ENCODE measurements around the gene NPHP1. TPM values are rescaled to one million over a fixed set of nuclear protein-coding genes. Genes with fewer than 3 reads are reported as not detected.
"Not testable (repeated sequence)": the region's sequence is repeated elsewhere in the genome, so short reads cannot be mapped to it uniquely, and the experiment has no call there.

NPHP1 gene
- total RNA-seq, 4 donors from 2014 or later = 11.0 to 23.3 (median 12.8) TPM

- no peak for DNase-seq
- no peak for TF ChIP-seq POLR2A (IDR thresholded peaks at IDR 0.05)
- no peak for TF ChIP-seq CTCF (IDR thresholded peaks at IDR 0.05)
- intact Hi-C loops (cut with DNase I) = no loop called here
- Histone ChIP-seq H3K27ac (peak overlapping the region; percentile 0 to 14 (median 12)), H3K4me1 (peaks cover 12 to 15% of the 10 kb centered on the region in 2 donors), H3K9me3 (no peaks in the 10 kb centered on the region), H3K27me3 (no peaks in the 10 kb centered on the region), H3K36me3 (no peaks in the 10 kb centered on the region), H3K4me3 (replicated peaks in 1 of 3) (no peak overlapping the region)
- WGBS, 2 donors = 77 to 88% methylated on average over 2 of the region's 2 CpGs
These were observed 38.5 kb downstream of the NPHP1 start for GRCh38 chr2:110166266-110166665.

GRCh38 chr2:110157153-110157793 lies 47.5 kb downstream of the NPHP1 start:
- H3K4me3 ChIP-seq (replicated peaks in 1 of 3) = no peak overlapping the region
- no peaks in the 10 kb centered on the region for H3K27me3 ChIP-seq
- WGBS, 2 donors = 34 to 45% methylated on average over 4 of the region's 4 CpGs
- intact Hi-C loops (cut with DNase I) = no loop called here
- peaks cover 0 to 4% of the 10 kb centered on the region in 2 donors for H3K4me1 ChIP-seq
- TF ChIP-seq CTCF (IDR thresholded peaks at IDR 0.05) = peak; percentile 54 to 96 (median 80)
- TF ChIP-seq POLR2A (IDR thresholded peaks at IDR 0.05) = no peak
- H3K27ac ChIP-seq = no peak overlapping the region
- DNase-seq = peak; percentile 20 to 26
- H3K36me3 ChIP-seq = no peaks in the 10 kb centered on the region
- H3K9me3 ChIP-seq = no peaks in the 10 kb centered on the region

GRCh38 chr2:110154828-110155227 lies 50.0 kb downstream of the NPHP1 start:
- H3K27ac ChIP-seq; DNase-seq; H3K4me3 ChIP-seq (replicated peaks in 1 of 3); H3K36me3 ChIP-seq; H3K9me3 ChIP-seq; H3K4me1 ChIP-seq; H3K27me3 ChIP-seq; intact Hi-C loops (cut with DNase I): not testable (repeated sequence)
- WGBS, 2 donors = 93 to 98% methylated on average over 4 of the region's 4 CpGs

GRCh38 chr2:110154188-110154587 lies 50.6 kb downstream of the NPHP1 start:
- WGBS, 2 donors = 73 to 98% methylated on average over 2 of the region's 2 CpGs
- H3K27ac ChIP-seq; H3K27me3 ChIP-seq; H3K4me3 ChIP-seq (replicated peaks in 1 of 3); H3K9me3 ChIP-seq; H3K36me3 ChIP-seq; DNase-seq; H3K4me1 ChIP-seq; intact Hi-C loops (cut with DNase I): not testable (repeated sequence)

GRCh38 chr2:110153416-110153815 lies 51.4 kb downstream of the NPHP1 start:
- Histone ChIP-seq H3K27me3 (no peaks in the 10 kb centered on the region), H3K4me3 (replicated peaks in 1 of 3) (no peak overlapping the region), H3K9me3 (no peaks in the 10 kb centered on the region), H3K27ac (no peak overlapping the region), H3K36me3 (no peaks in the 10 kb centered on the region), H3K4me1 (peaks cover 0 to 4% of the 10 kb centered on the region in 2 donors)
- DNase-seq = no peak
- WGBS, 2 donors = 90 to 91% methylated on average over 2 of the region's 2 CpGs
- TF ChIP-seq POLR2A (IDR thresholded peaks at IDR 0.05) (no peak), CTCF (IDR thresholded peaks at IDR 0.05) (no peak)
- intact Hi-C loops (cut with DNase I) = no loop called here

- no peak for TF ChIP-seq CTCF (IDR thresholded peaks at IDR 0.05)
- Histone ChIP-seq H3K4me3 (replicated peaks in 1 of 3) (no peak overlapping the region), H3K27me3 (no peaks in the 10 kb centered on the region), H3K27ac (no peak overlapping the region), H3K9me3 (no peaks in the 10 kb centered on the region), H3K4me1 (peaks cover 0 to 4% of the 10 kb centered on the region in 2 donors), H3K36me3 (no peaks in the 10 kb centered on the region)
- 68 to 80% methylated on average over 3 of the region's 3 CpGs for WGBS, 2 donors
- DNase-seq = no peak
- intact Hi-C loops (cut with DNase I) = no loop called here
These were observed 51.9 kb downstream of the NPHP1 start for GRCh38 chr2:110152943-110153342.
